HG03060 (cell line): ENCODE results near the gene B3GNT9.

Experiments used
- ATAC-seq: cut with Tn5 transposase; IDR thresholded peaks from one replicate; pipeline ENCODE4 v1.9.1; 2021; ENCODE audit warnings: low read depth, moderate number of reproducible peaks; ENCODE audit not compliant: unreplicated experiment

The B3GNT9 gene

GRCh38 chr16:67185651-67186134, 34.9 kb upstream of the B3GNT9 start:
- no peak for ATAC-seq

- no peak for ATAC-seq
Observed at GRCh38 chr16:67184995-67185650, 34.3 kb upstream of the B3GNT9 start.

GRCh38 chr16:67184453-67184994, 33.7 kb upstream of the B3GNT9 start:
- no peak for ATAC-seq

GRCh38 chr16:67183627-67184452, 33.0 kb upstream of the B3GNT9 start, which contains the start of gene MATCAP1:
MATCAP1 (minus strand) TSS chr16:67183963; CDS start chr16:67180610, 3,353 bp downstream.
- ATAC-seq, result peak; percentile 87

GRCh38 chr16:67183284-67183626, 32.5 kb upstream of the B3GNT9 start:
- no peak for ATAC-seq

GRCh38 chr16:67182288-67182687, 31.5 kb upstream of the B3GNT9 start:
- no peak for ATAC-seq

- ATAC-seq, result no peak
Observed at GRCh38 chr16:67181346-67181745, 30.5 kb upstream of the B3GNT9 start.

GRCh38 chr16:67180166-67180565, 29.4 kb upstream of the B3GNT9 start:
- ATAC-seq, result no peak

- ATAC-seq, result no peak
Observed at GRCh38 chr16:67179421-67180080, 28.8 kb upstream of the B3GNT9 start.

GRCh38 chr16:67177743-67178699, 27.2 kb upstream of the B3GNT9 start:
- ATAC-seq, result no peak

- ATAC-seq, result no peak
Observed at GRCh38 chr16:67176662-67177061, 25.9 kb upstream of the B3GNT9 start.

- ATAC-seq, result no peak
Observed at GRCh38 chr16:67174706-67175231, 24.0 kb upstream of the B3GNT9 start.

GRCh38 chr16:67173808-67174705, 23.3 kb upstream of the B3GNT9 start:
- ATAC-seq, result no peak

GRCh38 chr16:67173323-67173722, 22.5 kb upstream of the B3GNT9 start:
- no peak for ATAC-seq

- ATAC-seq, result no peak
Observed at GRCh38 chr16:67170949-67171649, 20.3 kb upstream of the B3GNT9 start.

- ATAC-seq, result no peak
Observed at GRCh38 chr16:67170168-67170948, 19.6 kb upstream of the B3GNT9 start, which contains the start of gene NOL3. NOL3 (plus strand) TSS chr16:67170538.

GRCh38 chr16:67169642-67170167, 18.9 kb upstream of the B3GNT9 start:
- no peak for ATAC-seq
